GM19193 (cell line): ENCODE results near the gene TRIM28.

Experiments used
- POLR2A ChIP-seq: IDR thresholded peaks from 4 replicates; pipeline ENCODE4 v1.6.1; 2011; ENCODE audit not compliant: insufficient read depth, insufficient read length; ENCODE audit errors: extremely low read depth

The TRIM28 gene

DNA sequence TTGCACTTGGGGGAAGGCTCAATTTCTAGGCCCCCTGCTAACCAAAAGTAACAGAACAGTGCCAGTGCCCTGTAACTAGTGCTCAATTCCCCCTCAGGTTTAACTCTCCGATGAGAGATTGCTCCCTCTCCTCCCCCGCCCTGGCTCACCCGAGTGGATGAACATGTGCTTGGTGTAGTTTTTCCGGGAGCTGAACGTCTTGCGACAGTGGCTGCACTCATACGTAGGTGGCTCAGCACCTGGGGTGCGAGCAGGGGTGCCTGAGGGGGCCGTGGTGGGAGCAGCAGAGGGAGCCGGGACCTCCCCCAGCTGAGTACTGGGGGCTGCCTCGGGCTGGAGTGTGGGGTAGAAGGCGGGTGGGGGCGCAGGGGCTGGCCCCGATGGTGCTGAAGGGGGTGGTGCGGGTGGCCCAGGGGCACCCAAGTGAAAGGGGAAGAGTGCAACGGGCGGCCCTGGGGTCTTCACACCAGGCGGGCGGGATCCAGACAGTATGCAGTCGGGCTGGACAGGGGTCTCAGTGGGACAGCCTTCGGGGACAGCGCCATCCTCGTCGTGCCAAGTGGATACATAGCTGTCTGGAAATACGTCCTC is 27.5 kb upstream of the TRIM28 start:
- TF ChIP-seq POLR2A, result no peak

DNA sequence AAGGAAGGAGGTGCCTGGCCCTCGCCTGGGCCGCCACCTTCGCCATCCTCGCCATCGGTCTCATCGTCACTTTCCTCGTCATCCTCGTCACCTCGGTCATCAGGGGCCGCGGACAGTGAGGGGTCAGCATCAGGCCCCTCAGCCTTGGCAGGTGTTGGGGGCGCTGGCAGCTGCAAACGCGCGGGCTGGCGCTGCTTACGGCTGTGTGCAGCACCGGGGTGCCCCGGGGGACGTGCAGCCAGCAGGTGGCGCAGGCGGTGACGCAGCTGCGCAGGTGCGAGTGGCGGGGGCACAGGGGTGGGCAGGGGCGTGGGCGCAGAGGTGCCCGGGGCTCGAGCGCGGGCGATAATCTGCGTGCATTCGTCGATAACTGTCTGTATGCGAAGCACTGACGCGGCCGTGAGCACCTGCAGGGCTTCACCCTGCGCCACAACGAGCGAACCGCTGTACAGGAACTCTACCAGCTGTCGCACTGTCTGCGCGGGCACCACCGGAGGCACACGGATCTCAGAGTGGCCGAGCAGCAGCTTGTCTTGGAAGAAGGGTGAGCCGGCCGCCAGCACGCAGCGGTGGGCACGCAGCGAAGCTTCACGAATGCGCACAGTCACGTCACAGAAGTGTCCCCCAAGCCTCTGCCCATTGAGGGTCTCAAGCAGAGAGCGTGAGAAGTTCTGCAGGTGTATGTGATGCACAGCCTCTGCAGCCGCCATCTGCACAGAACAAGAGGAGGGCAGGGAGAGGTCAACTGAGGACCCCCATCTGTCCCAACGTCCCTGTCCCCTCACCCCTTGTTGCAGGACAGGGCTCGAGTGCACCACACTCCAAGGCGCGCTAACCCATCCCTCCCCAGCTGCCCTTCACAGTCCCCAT is 26.7 kb upstream of the TRIM28 start:
- no peak for TF ChIP-seq POLR2A

DNA sequence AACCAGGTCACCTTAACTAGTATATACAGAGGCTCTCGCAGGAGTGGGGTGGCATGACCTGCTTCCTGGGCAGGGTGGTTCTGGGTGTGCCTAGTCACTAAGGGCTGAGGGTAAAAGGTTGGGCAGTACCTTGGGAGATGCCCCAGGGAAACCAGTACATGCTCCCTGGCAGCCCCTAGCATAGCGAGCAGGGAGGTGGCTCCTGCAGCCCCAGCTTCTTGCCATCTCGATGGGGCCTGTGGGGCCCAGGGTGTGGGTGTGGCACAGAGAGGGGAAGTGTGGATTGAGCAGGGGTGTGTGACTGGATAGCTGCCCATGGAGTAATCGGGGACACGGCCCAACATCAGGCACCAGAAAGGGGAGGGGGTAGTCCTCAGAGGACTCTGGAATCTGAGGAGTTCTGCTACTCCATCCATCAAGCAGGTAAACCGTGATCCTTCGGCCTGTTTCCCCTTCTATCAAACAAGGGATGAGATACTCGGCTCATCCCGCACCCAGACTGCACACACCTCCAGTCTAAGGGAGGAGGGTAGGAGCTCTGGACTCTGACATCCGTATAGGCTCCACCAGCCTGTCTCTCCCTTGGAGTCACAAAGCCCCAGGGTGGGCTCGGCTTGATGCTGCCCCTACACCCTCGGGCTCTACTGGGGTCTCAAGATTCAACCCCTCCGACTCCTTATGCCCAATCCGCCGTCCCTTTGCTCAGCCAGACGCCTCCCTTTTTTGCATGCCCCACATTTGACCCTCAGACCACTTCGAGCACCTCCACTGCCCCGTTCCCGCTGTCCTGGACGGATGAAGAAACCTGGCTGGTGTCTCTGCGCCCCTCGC is 25.4 kb upstream of the TRIM28 start:
- TF ChIP-seq POLR2A, result no peak

DNA sequence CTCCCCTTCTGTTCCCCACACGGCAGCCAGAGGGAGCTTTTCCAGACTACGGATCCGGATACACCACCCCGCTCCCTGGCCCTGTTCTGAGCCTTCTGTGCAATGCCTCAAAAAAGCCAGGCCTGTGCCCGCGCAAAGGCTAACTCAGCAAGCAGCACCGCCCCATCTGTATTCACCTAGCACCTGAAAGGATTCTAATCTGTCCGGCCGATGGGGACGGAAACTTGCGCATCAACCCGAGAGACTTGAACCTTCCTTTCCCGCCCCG is 24.8 kb upstream of the TRIM28 start:
- TF ChIP-seq POLR2A, result no peak

DNA sequence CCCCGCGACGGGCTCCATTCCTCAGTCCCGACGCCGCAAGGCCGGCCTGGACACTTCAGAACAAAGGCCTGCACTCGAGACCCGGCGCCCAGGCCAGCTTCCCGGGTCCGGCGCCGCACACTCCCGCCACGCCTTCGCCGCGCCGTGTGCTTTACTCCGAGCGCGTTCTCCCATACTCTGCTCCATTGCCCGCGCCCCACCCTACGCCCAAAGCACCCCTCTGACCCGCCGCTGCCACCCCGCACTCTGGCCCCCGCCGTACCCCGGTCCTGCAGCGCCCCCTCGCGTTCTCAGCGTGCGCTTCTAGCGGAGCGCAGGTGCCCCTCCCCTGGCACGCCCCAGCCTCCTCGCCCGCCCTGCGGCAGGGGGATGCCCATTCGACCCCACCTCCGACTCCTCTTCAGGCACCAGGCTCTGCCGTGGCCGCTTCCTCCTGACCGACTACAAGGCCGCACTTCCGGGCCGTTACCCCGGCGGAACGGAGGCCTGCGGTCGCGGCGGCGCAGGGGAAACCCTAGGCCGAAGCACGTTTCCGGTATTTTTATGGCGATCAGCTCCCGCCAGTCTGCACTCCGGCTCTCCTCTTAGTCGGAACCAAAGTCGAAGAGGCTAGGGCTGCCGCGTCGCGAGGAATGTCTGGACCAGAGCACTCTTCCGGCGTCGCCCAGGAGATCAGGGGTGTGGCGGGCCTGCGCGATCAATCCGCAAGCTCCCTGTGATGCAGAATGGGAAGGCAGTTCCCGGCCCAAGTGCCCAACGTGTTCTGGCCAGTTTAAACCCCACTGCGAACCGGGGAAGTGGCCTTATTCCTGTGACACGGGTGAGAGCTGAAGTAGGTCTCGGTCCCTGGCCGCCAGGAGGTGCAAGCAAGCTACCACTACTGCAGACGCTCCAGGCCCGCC is 24.3 kb upstream of the TRIM28 start, which contains the start of gene ZBTB45:
Gene ZBTB45, minus strand, starts transcription at position 456 of the 902 bp plus-strand sequence. CDS start 2,137 bp downstream, outside the sequence.
- peak; percentile 79 for TF ChIP-seq POLR2A

DNA sequence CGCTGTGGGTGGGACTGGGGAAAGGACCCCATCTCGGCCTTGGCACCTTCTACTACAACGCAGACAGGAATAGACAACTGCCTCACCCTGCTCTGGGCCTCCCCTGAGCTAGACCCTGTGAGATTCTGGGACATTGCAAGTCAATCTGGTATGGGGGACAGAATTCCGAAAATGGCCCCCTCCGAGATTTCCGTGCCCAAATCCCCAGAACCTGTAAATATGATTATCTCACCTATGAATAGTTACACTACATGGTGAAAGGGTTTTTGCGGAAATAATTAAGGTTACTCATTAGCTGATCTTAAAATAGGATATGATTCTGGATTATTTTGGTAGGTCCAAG is 23.6 kb upstream of the TRIM28 start:
- no peak for TF ChIP-seq POLR2A

DNA sequence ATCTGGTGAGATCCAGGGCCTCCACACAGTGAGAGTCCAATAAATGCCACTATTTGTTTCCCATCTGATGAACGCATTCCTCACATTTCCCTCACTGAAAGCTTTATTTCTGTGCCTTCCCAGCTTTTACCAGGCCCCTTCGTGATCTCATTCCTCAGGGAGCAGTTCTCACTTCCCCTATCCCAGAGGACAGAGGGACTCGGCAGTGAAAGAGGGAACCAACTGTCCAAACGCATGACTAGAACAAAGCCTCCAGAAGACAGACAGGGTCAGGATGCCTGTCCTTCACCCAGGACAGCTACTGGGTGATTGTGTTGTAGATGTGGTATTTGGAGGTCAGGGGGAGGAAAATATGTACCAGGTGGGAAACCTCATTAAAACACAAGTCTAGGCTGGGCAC is 22.2 kb upstream of the TRIM28 start:
- no peak for TF ChIP-seq POLR2A

DNA sequence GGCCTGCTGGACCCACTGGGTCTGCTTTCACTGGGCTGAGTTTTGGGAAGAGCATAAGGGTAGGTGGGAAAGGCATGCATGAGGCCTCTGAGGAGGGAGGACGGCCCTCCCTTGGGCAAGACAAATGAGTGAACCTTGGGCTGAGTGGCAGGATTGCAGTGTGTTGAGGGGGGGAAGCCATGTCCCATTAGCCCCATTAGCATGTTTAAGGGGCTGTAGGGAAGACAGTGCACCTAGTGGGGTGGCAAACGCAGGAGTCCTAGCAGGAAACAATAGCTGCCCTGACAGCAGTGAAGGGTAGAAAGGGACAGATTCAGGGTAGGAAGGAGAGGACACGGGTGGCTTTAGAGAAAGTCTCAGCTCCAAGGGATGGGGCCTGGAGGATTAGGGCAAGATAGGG is 21.2 kb upstream of the TRIM28 start:
- TF ChIP-seq POLR2A, result no peak

DNA sequence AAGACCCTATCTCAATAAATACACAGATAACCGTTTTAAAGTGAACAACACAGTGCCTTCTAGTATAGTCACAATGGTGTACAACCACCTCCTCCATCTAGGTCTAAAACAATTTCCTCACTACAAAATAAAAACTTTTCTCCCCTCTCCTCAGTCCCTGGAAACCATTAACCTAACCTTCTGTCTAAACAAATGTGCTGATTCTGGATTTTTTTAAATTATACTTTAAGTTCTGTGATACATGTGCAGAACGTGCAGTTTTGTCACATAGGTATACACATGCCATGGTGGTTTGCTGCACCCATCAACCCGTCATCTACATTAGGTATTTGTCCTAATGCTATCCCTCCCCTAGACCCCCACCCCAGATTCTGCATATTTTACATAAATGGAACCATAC is 14.5 kb upstream of the TRIM28 start:
- TF ChIP-seq POLR2A, result no peak

DNA sequence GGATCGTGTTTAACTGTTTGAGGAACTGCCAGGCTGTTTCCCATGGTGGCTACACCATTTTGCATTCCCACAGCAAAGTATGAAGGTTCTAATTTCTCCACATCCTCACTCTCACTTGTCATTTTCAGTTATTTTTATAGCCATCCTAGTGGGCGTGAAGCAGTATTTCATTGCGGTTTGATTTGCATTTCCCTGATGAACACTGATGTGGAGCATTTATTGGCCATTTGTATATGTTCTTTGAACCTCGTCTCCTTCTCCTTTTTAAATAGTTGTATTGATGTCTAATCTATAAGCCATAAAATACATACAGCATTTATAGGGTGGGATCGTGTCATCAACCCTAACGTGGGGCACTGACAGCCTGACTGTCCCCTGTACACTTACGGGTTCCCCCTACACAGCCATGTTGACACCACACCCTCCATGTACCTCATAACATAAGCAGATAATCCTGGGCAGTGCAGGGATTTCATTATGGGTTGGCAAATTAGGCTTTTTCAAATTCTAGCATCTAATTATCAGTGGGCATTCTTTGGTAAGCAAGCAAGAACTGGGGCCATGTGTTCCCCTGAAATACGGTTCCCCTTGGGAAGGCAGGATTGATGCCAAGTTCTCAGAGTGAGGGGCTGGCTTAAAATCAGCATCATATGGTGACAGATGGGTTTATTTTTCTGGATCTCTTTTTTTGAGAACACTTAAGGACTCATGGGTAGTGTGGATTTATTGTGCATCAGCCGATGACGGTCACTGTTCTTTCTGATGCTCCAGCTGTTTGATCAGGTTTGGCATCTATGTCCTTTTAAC is 12.6 kb upstream of the TRIM28 start:
- no peak for TF ChIP-seq POLR2A

DNA sequence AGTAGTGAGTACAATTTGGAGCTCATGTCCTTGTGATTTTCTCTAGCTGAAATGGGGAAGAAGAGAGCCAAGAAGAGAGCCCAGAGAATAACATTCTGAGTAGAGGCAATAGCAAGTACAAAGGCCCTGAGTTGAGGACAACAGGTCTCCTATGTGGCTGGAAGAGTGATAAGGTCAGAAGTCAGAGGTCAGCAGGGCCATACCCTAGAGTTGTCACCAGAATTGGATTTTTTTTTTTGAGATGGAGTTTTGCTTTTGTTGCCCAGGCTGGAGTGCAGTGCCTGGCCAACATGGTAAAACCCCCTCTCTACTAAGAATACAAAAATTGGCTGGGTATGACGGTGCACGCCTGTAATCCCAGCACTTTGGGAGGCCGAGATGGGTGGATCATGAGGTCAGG is 8.0 kb upstream of the TRIM28 start:
- no peak for TF ChIP-seq POLR2A

DNA sequence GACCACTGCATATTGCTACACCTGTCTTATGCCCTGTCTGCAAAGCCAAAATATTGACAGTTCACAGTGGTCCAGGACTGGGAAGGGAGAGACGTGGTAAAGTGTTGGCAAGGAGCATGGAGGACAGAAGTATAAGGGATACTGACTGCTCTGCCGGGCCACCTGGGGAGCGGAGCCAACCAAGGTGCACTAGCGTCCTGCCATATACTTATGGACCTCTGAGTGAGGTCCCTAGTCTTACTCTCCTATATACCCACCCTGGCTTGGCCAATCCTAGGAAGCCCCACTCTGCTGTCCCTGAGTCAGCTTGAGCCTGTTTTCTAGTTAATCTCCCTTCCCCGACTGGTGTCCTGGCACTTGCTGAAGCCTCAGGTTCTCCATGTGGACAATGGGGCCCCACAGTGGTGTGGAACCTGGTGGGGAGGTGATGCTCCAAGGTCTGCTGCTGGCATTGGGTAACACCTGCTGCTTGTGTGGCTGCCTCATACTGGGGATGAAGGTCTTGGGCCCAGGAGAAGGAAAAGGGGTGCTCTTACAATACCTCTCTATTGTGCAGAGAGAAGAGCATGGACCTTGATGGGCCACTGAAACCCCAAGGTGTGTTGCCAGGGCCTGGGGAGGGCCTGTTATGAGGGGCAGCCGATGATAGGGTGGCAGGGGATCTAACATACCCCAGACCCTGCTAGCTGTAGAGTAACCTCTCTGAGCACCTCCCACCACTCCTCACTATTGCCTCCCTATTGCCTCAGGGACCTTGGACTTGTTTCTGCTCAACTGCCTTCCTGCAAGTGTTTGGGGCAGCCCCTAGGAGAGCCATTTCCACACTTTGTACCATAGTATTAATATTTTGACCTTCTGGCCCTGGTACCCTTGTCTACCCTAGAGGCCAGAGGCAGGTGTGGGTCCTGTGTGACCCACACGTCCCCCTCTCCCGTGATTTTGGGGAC is 6.7 kb upstream of the TRIM28 start:
- TF ChIP-seq POLR2A, result no peak
